Measurements from ENCODE around the gene FAM227B. TPM values are rescaled to one million over a fixed set of nuclear protein-coding genes. Genes with fewer than 3 reads are reported as not detected.

Gene FAM227B
- total and polyA plus RNA-seq, 3 donors from 2014 or later, result 19.0 to 36.4 (median 28.3) TPM

GRCh38 chr15:49314716-49315115 lies 305.9 kb downstream of the FAM227B start:
- no peaks in the 10 kb centered on the region for H3K27me3 ChIP-seq
- TF ChIP-seq, protein P1, sequence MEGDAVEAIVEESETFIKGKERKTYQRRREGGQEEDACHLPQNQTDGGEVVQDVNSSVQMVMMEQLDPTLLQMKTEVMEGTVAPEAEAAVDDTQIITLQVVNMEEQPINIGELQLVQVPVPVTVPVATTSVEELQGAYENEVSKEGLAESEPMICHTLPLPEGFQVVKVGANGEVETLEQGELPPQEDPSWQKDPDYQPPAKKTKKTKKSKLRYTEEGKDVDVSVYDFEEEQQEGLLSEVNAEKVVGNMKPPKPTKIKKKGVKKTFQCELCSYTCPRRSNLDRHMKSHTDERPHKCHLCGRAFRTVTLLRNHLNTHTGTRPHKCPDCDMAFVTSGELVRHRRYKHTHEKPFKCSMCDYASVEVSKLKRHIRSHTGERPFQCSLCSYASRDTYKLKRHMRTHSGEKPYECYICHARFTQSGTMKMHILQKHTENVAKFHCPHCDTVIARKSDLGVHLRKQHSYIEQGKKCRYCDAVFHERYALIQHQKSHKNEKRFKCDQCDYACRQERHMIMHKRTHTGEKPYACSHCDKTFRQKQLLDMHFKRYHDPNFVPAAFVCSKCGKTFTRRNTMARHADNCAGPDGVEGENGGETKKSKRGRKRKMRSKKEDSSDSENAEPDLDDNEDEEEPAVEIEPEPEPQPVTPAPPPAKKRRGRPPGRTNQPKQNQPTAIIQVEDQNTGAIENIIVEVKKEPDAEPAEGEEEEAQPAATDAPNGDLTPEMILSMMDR (IDR thresholded peaks at IDR 0.05), result no peak
- TF ChIP-seq POLR2A (IDR thresholded peaks at IDR 0.05), result no peak
- no peaks in the 10 kb centered on the region for H3K36me3 ChIP-seq (ENCODE audit: low read depth, missing control alignments)
- H3K4me1 ChIP-seq, result no peaks in the 10 kb centered on the region
- intact Hi-C loops (cut with DNase I; ENCODE audit: low total_unique reads), result no loop called here
- H3K9me3 ChIP-seq, result no peaks in the 10 kb centered on the region
- no peak overlapping the region for H3K27ac ChIP-seq
- WGBS, 2 donors, result 77 to 81% methylated on average over 1 of the region's 1 CpG
- no peak for DNase-seq
- no peak overlapping the region for H3K4me3 ChIP-seq

GRCh38 chr15:49313650-49314049 lies 307.0 kb downstream of the FAM227B start:
- TF ChIP-seq, protein P1 (IDR thresholded peaks at IDR 0.05), result no peak
- TF ChIP-seq POLR2A (IDR thresholded peaks at IDR 0.05), result no peak
- H3K4me1 ChIP-seq, result no peaks in the 10 kb centered on the region
- intact Hi-C loops (cut with DNase I; ENCODE audit: low total_unique reads), result no loop called here
- H3K27ac ChIP-seq, result no peak overlapping the region
- H3K36me3 ChIP-seq (ENCODE audit: low read depth, missing control alignments), result no peaks in the 10 kb centered on the region
- H3K27me3 ChIP-seq, result no peaks in the 10 kb centered on the region
- no peak overlapping the region for H3K4me3 ChIP-seq
- no peaks in the 10 kb centered on the region for H3K9me3 ChIP-seq
- 92 to 95% methylated on average over 1 of the region's 1 CpG for WGBS, 2 donors
- DNase-seq, result no peak

GRCh38 chr15:49309889-49310288 lies 310.7 kb downstream of the FAM227B start:
- intact Hi-C loops (cut with DNase I; ENCODE audit: low total_unique reads), result no loop called here
- Histone ChIP-seq H3K4me1 (no peaks in the 10 kb centered on the region), H3K36me3 (ENCODE audit: low read depth, missing control alignments) (no peaks in the 10 kb centered on the region), H3K4me3 (no peak overlapping the region), H3K27ac (no peak overlapping the region), H3K27me3 (no peaks in the 10 kb centered on the region), H3K9me3 (no peaks in the 10 kb centered on the region)
- DNase-seq, result no peak
- TF ChIP-seq POLR2A (IDR thresholded peaks at IDR 0.05), result no peak
- TF ChIP-seq, protein P1 (IDR thresholded peaks at IDR 0.05), result no peak

GRCh38 chr15:49308686-49309085 lies 311.9 kb downstream of the FAM227B start:
- Histone ChIP-seq H3K27me3 (no peaks in the 10 kb centered on the region), H3K4me1 (no peaks in the 10 kb centered on the region), H3K36me3 (ENCODE audit: low read depth, missing control alignments) (no peaks in the 10 kb centered on the region), H3K9me3 (no peaks in the 10 kb centered on the region), H3K4me3 (no peak overlapping the region), H3K27ac (no peak overlapping the region)
- 87 to 93% methylated on average over 2 of the region's 2 CpGs for WGBS, 2 donors
- no peak for DNase-seq
- TF ChIP-seq POLR2A (IDR thresholded peaks at IDR 0.05), result no peak
- TF ChIP-seq, protein P1 (IDR thresholded peaks at IDR 0.05), result no peak
- intact Hi-C loops (cut with DNase I; ENCODE audit: low total_unique reads), result no loop called here

DNA sequence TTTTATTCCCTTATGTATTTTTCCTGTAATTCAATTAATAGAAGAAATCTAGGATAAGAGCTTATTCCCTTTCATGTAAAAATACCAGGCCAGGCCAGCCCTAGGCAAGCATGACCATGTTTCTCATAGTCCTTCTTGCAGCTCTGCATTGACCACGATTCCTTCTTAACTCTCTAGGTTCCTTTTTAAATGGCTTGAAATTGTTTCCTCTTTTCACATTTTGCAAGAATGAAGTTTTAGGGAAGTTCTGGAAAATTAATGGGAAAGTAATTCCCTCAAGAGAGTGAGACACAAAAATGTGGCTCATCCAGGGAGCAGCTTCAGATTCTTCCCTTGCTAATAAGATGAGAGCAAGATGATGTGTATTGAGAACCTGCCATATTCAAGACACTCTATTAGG lies 314.1 kb downstream of the FAM227B start:
- TF ChIP-seq POLR2A (IDR thresholded peaks at IDR 0.05), result no peak
- TF ChIP-seq, protein P1 (IDR thresholded peaks at IDR 0.05), result no peak
- DNase-seq, result no peak
- no peaks in the 10 kb centered on the region for H3K27me3 ChIP-seq
- no peak overlapping the region for H3K27ac ChIP-seq
- H3K4me1 ChIP-seq, result no peaks in the 10 kb centered on the region
- H3K36me3 ChIP-seq (ENCODE audit: low read depth, missing control alignments), result no peaks in the 10 kb centered on the region
- H3K9me3 ChIP-seq, result no peaks in the 10 kb centered on the region
- H3K4me3 ChIP-seq, result no peak overlapping the region
- intact Hi-C loops (cut with DNase I; ENCODE audit: low total_unique reads), result no loop called here
- WGBS, 2 donors, result 82 to 94% methylated on average over 1 of the region's 1 CpG

Data from testis (tissue), 3 donors.